Measurements from ENCODE around the gene FOSL2.

The FOSL2 gene

DNA sequence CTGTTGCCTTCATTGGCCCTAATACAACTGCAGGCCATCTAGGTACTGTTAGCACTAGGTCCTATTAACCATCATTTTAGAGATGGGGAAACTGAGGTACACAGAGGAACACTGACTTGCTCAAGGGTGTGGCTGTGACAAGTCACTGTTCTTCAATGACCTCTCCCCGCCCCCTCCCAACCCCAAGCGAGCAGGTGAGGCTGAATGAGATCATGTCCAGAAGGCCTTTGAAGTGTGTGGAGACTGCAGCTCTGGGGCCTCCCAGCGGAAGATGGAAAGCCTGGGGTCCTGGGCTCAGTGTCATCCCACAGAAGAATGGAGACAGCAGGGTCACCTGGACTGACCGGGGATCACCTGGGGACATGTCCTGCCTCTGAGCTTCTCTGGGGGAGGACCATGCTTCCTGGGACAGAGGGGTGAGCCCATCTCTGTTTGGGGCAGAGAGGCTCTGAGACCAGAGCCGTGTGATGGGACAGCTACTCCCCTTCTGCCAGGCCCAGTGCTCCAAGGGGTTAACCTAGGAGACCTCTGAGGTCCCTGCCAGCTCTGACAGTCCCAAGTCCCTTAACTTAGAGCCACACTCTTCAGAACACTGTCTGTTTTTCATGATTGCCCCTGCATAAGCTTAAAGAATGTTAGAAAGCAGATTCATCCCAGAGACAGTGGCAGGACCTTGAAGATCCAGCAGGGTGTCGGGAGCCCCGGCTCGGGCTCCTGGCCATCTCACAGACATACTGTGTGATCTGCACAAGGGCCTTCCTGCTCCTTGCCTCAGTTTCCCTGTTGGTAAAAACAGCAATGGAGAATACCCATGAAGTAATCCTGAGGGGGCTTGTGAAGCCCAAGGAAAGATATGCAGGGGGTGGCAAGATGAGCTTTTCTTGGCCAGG lies 16.7 kb upstream of the FOSL2 start:
- DNase-seq: no peak

GRCh38 chr2:28377195-28377816 lies 15.4 kb upstream of the FOSL2 start:
- no peak for DNase-seq

DNA sequence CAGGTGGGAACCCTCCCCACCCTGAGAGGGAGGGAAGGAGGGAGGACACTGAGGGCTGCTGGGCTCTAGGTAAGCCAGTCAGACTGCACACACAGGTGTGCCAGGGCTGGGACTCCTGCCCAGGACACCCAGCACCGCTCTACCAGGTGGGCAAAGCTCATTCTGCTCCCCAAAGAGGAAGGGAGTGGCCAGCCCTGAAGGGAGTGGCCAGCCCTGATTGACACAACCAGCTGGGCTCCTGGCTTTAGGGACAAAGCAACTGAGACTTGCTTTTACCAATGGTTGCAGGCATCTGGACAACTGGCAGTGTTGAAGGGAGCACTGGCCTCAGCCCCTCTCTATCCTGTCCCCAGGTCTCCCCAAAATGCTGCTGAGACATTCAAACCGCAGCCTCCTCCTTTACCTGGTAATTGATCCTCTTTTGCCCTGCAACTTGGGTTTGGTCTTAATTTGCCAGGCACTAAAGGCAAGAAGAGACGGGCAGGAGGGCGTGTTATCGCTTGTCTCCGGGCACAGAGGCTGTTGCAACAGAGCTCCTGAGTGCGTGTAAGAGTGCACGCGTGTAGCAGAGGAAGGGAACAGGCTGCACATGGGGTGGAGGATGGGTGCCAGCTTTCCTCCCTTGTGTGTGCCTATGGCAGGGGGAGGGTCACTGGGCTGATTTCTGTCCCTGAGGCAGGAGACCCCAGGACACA lies 14.5 kb upstream of the FOSL2 start:
- no peak for DNase-seq

GRCh38 chr2:28378679-28379584 lies 13.7 kb upstream of the FOSL2 start:
- DNase-seq: no peak

- DNase-seq: no peak
Measured at GRCh38 chr2:28380219-28380618, 12.4 kb upstream of the FOSL2 start.

DNA sequence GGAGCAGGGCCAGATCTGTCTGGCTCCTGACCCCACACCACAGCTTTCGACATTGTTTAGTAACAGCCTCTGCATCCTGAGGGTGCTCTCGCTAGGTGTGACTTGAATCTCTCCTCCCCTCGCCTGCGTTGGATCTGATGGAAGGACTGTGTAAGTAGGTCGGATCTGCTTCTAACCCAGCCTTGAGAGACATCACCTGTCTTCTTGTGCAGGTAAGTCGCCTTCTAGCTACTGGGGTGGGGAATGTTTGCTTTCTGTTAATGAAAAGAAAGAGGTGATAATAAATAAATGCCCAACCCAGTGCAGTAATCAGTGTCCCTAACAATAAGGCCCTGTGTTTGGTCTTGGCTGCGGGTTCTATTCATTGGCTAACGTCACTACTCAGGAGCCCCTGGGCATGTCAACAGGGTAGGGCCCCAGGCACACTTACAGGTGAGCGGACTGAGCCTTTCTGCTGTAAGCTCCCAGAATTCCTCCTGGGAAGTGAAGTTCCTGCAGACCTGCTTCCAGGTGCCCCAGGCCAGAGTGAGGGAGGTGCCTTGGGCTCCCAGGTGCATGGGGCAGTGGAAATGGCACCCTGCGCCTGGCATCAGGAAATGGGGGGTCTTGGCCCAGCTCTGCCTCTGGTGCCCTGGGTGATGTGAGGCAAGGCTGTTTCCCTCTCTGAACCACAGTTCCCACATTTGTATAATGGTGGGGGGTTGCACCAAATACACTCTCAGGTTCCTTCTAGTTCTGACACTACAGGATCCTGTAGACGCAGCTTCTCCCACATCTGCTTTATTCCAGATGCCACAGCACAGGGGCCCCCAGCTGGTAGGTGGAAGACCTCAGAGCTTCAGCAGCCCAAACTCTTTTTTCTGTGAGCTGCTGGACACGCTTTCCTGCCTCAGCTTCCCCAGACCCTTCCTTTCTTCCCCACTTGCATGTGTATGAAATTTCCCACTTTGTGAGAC lies 11.2 kb upstream of the FOSL2 start:
- no peak for DNase-seq

DNA sequence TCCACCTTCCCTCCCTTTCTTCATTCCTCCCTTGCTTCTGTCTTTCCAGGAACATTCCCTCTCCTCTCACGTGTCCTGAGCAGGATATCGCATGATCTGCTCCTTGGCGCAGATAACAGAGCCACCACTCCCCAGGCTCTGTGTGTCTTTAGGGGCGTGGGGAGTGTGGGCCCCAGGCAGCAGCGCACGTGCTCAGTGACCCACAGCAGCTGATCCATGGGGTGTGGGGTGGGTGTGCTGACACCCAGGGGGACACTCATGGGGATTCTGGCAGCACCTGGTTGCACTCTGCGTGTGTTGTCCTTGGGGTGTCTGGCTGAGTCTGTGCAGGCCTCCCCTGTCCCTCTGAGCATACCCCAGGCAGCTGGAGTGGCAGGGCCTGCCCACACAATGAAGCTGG lies 9.9 kb upstream of the FOSL2 start:
- no peak for DNase-seq

GRCh38 chr2:28387082-28387960 lies 5.3 kb upstream of the FOSL2 start:
- no peak for DNase-seq

DNA sequence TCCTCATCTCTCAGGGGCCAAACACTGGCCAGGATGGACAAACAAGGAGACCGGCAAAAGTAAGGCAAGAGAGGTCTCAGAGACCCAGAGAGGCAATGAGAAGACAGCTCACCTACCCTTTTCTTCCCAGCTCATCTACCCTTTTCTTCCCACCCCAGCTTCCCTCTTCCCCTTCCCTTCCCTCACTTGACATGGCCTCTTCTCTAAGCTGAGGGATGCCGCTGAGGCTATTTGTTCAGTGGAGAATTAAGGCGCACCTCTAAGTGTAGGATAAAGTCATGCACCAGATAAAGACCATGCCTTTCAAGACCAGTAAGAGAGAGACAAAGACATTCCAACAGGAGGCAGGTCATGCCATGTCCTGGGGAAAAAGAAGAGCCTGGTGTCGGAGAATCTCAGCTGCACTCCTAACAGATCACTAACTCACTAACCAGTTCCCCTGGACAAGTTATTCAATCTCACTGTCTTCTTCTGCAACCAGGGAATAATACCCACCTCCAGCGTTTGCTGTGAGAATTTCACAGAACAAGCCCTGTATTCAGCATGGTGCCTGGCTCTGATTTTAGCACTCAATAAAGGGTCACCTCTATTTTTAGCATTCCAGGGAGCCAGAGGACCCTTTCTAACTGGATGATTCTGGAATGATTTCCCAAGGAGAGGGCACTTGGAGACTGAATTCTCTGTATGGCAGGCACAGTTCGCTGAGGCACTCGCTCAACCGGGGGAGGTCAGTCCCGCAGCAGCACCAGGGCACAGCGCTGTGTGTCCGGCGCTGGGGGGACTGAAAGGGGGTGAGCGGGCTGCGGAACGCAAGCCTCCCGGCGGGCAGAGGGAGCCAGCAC lies 3.0 kb upstream of the FOSL2 start:
- DNase-seq: no peak

- no peak for DNase-seq
Measured at GRCh38 chr2:28390241-28390745, 2.4 kb upstream of the FOSL2 start.

- no peak for DNase-seq
Measured at GRCh38 chr2:28390746-28391563, 1.7 kb upstream of the FOSL2 start.

GRCh38 chr2:28391564-28392296 lies 928 bp upstream of the FOSL2 start:
- DNase-seq: no peak

GRCh38 chr2:28393114-28393836 lies 617 bp downstream of the FOSL2 start:
- DNase-seq: no peak

- DNase-seq: no peak
Measured at GRCh38 chr2:28394331-28394877, 1.7 kb downstream of the FOSL2 start.

DNA sequence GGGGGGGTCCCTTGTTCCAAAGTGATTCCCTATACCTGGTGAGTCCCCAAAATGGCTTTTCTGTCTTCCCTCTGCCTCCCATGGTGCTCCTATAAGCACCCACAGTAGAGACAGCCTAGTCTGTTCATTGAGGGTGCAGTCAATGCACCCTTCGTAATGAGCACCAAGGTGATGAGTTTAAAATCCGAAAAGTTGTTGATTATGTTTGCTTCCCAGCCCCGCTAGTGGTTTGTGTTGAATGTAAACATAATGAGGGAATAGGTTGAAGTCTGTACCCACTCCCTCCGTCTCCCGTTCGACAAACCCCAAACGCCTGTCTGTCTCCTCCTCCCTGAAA lies 2.3 kb downstream of the FOSL2 start:
- no peak for DNase-seq

GRCh38 chr2:28395334-28396061 lies 2.8 kb downstream of the FOSL2 start:
- DNase-seq: no peak

Measured in cerebellar nuclear complex (tissue), 1 donor.